Measurements from ENCODE around the gene NXPH1. TPM values are rescaled to one million over a fixed set of nuclear protein-coding genes. Genes with fewer than 3 reads are reported as not detected.

The NXPH1 gene
- total RNA-seq, 2 donors from 2014 or later, result not detected

GRCh38 chr7:8594115-8594514 lies 160.7 kb downstream of the NXPH1 start:
- no peak overlapping the region for H3K27ac Mint-ChIP-seq
- ATAC-seq (replicated peaks in 1 of 2) (no peak), DNase-seq (no peak)
- peaks cover 2% of the 10 kb centered on the region in 2 donors for H3K9me3 Mint-ChIP-seq
- H3K36me3 Mint-ChIP-seq (ENCODE audit: insufficient read depth in 2 of 2), result no peaks in the 10 kb centered on the region
- H3K4me3 Mint-ChIP-seq, result no peak overlapping the region
- H3K4me1 Mint-ChIP-seq (ENCODE audit: low read depth), result no peaks in the 10 kb centered on the region
- no peaks in the 10 kb centered on the region for H3K27me3 Mint-ChIP-seq (ENCODE audit: low read depth)

GRCh38 chr7:8597565-8597964 lies 164.2 kb downstream of the NXPH1 start:
- ATAC-seq (replicated peaks in 1 of 2) (no peak), DNase-seq (no peak)
- Mint-ChIP-seq H3K4me1 (ENCODE audit: low read depth) (no peaks in the 10 kb centered on the region), H3K4me3 (no peak overlapping the region), H3K36me3 (ENCODE audit: insufficient read depth in 2 of 2) (no peaks in the 10 kb centered on the region), H3K27me3 (ENCODE audit: low read depth) (no peaks in the 10 kb centered on the region), H3K9me3 (no peaks in the 10 kb centered on the region), H3K27ac (no peak overlapping the region)

- no peaks in the 10 kb centered on the region for H3K36me3 Mint-ChIP-seq (ENCODE audit: insufficient read depth in 2 of 2)
- no peak for ATAC-seq (replicated peaks in 1 of 2)
- H3K27me3 Mint-ChIP-seq (ENCODE audit: low read depth), result no peaks in the 10 kb centered on the region
- no peak for DNase-seq
- H3K4me1 Mint-ChIP-seq (ENCODE audit: low read depth), result no peaks in the 10 kb centered on the region
- H3K4me3 Mint-ChIP-seq, result no peak overlapping the region
- no peaks in the 10 kb centered on the region for H3K9me3 Mint-ChIP-seq
- no peak overlapping the region for H3K27ac Mint-ChIP-seq
These were observed 167.7 kb downstream of the NXPH1 start for GRCh38 chr7:8601121-8601520.

- H3K9me3 Mint-ChIP-seq, result no peaks in the 10 kb centered on the region
- H3K4me1 Mint-ChIP-seq (ENCODE audit: low read depth), result no peaks in the 10 kb centered on the region
- no peaks in the 10 kb centered on the region for H3K27me3 Mint-ChIP-seq (ENCODE audit: low read depth)
- H3K36me3 Mint-ChIP-seq (ENCODE audit: insufficient read depth in 2 of 2), result no peaks in the 10 kb centered on the region
- DNase-seq, result no peak
- no peak overlapping the region for H3K27ac Mint-ChIP-seq
- H3K4me3 Mint-ChIP-seq, result no peak overlapping the region
- ATAC-seq (replicated peaks in 1 of 2), result no peak
These were observed 171.8 kb downstream of the NXPH1 start for GRCh38 chr7:8605221-8605620.

- Mint-ChIP-seq H3K27ac (no peak overlapping the region), H3K9me3 (peaks cover 0 to 3% of the 10 kb centered on the region in 2 donors)
- ATAC-seq (replicated peaks in 1 of 2), result no peak
These were observed 179.2 kb downstream of the NXPH1 start for GRCh38 chr7:8612584-8612983.

GRCh38 chr7:8613191-8613590 lies 179.8 kb downstream of the NXPH1 start:
- H3K4me1 Mint-ChIP-seq (ENCODE audit: low read depth), result no peaks in the 10 kb centered on the region
- peaks cover 0 to 3% of the 10 kb centered on the region in 2 donors for H3K9me3 Mint-ChIP-seq
- H3K36me3 Mint-ChIP-seq (ENCODE audit: insufficient read depth in 2 of 2), result no peaks in the 10 kb centered on the region
- no peak overlapping the region for H3K4me3 Mint-ChIP-seq
- H3K27me3 Mint-ChIP-seq (ENCODE audit: low read depth), result no peaks in the 10 kb centered on the region
- ATAC-seq (replicated peaks in 1 of 2) (no peak), DNase-seq (no peak)
- H3K27ac Mint-ChIP-seq, result no peak overlapping the region

More at GRCh38 chr7:8612584-8612983, 179.2 kb downstream of the NXPH1 start:
- DNase-seq, result no peak
- H3K4me3 Mint-ChIP-seq, result no peak overlapping the region
- no peaks in the 10 kb centered on the region for H3K36me3 Mint-ChIP-seq (ENCODE audit: insufficient read depth in 2 of 2)
- H3K4me1 Mint-ChIP-seq (ENCODE audit: low read depth), result no peaks in the 10 kb centered on the region
- H3K27me3 Mint-ChIP-seq (ENCODE audit: low read depth), result no peaks in the 10 kb centered on the region

- Mint-ChIP-seq H3K4me3 (no peak overlapping the region), H3K27me3 (ENCODE audit: low read depth) (no peaks in the 10 kb centered on the region), H3K36me3 (ENCODE audit: insufficient read depth in 2 of 2) (no peaks in the 10 kb centered on the region), H3K9me3 (peaks cover 0 to 3% of the 10 kb centered on the region in 2 donors), H3K27ac (no peak overlapping the region), H3K4me1 (ENCODE audit: low read depth) (no peaks in the 10 kb centered on the region)
- DNase-seq (no peak), ATAC-seq (replicated peaks in 1 of 2) (no peak)
These were observed 181.6 kb downstream of the NXPH1 start for GRCh38 chr7:8615019-8615418.

GRCh38 chr7:8618441-8619070 lies 185.1 kb downstream of the NXPH1 start:
- H3K36me3 Mint-ChIP-seq (ENCODE audit: insufficient read depth in 2 of 2), result no peaks in the 10 kb centered on the region
- peaks cover 0 to 3% of the 10 kb centered on the region in 2 donors for H3K9me3 Mint-ChIP-seq
- no peak overlapping the region for H3K4me3 Mint-ChIP-seq

GRCh38 chr7:8620169-8620568 lies 186.8 kb downstream of the NXPH1 start:
- no peak for ATAC-seq (replicated peaks in 1 of 2)
- Mint-ChIP-seq H3K27ac (no peak overlapping the region), H3K4me1 (ENCODE audit: low read depth) (no peaks in the 10 kb centered on the region), H3K4me3 (no peak overlapping the region), H3K9me3 (peaks cover 0 to 3% of the 10 kb centered on the region in 2 donors), H3K27me3 (ENCODE audit: low read depth) (no peaks in the 10 kb centered on the region), H3K36me3 (ENCODE audit: insufficient read depth in 2 of 2) (no peaks in the 10 kb centered on the region)
- DNase-seq, result no peak

More at GRCh38 chr7:8618441-8619070, 185.1 kb downstream of the NXPH1 start:
- Mint-ChIP-seq H3K4me1 (ENCODE audit: low read depth) (no peaks in the 10 kb centered on the region), H3K27ac (no peak overlapping the region), H3K27me3 (ENCODE audit: low read depth) (no peaks in the 10 kb centered on the region)
- DNase-seq (no peak), ATAC-seq (replicated peaks in 1 of 2) (no peak)

GRCh38 chr7:8625612-8626011 lies 192.2 kb downstream of the NXPH1 start:
- Mint-ChIP-seq H3K36me3 (ENCODE audit: insufficient read depth in 2 of 2) (no peaks in the 10 kb centered on the region), H3K4me3 (no peak overlapping the region), H3K27ac (no peak overlapping the region), H3K9me3 (peaks cover 0 to 1% of the 10 kb centered on the region in 2 donors), H3K4me1 (ENCODE audit: low read depth) (no peaks in the 10 kb centered on the region), H3K27me3 (ENCODE audit: low read depth) (no peaks in the 10 kb centered on the region)
- DNase-seq (no peak), ATAC-seq (replicated peaks in 1 of 2) (no peak)

GRCh38 chr7:8627325-8627724 lies 193.9 kb downstream of the NXPH1 start:
- Mint-ChIP-seq H3K4me3 (no peak overlapping the region), H3K36me3 (ENCODE audit: insufficient read depth in 2 of 2) (no peaks in the 10 kb centered on the region), H3K4me1 (ENCODE audit: low read depth) (no peaks in the 10 kb centered on the region), H3K9me3 (peaks cover 0 to 2% of the 10 kb centered on the region in 2 donors), H3K27me3 (ENCODE audit: low read depth) (no peaks in the 10 kb centered on the region), H3K27ac (no peak overlapping the region)
- no peak for ATAC-seq (replicated peaks in 1 of 2)
- no peak for DNase-seq

GRCh38 chr7:8628656-8629055 lies 195.2 kb downstream of the NXPH1 start:
- no peaks in the 10 kb centered on the region for H3K4me1 Mint-ChIP-seq (ENCODE audit: low read depth)
- DNase-seq (no peak), ATAC-seq (replicated peaks in 1 of 2) (no peak)
- peaks cover 0 to 2% of the 10 kb centered on the region in 2 donors for H3K9me3 Mint-ChIP-seq
- no peak overlapping the region for H3K27ac Mint-ChIP-seq
- no peaks in the 10 kb centered on the region for H3K27me3 Mint-ChIP-seq (ENCODE audit: low read depth)
- no peaks in the 10 kb centered on the region for H3K36me3 Mint-ChIP-seq (ENCODE audit: insufficient read depth in 2 of 2)
- no peak overlapping the region for H3K4me3 Mint-ChIP-seq

- ATAC-seq (replicated peaks in 1 of 2), result no peak
- H3K36me3 Mint-ChIP-seq (ENCODE audit: insufficient read depth in 2 of 2), result no peaks in the 10 kb centered on the region
- no peak overlapping the region for H3K4me3 Mint-ChIP-seq
- H3K9me3 Mint-ChIP-seq, result peaks cover 0 to 2% of the 10 kb centered on the region in 2 donors
- no peak overlapping the region for H3K27ac Mint-ChIP-seq
- H3K4me1 Mint-ChIP-seq (ENCODE audit: low read depth), result no peaks in the 10 kb centered on the region
- DNase-seq, result no peak
- no peaks in the 10 kb centered on the region for H3K27me3 Mint-ChIP-seq (ENCODE audit: low read depth)
These were observed 196.1 kb downstream of the NXPH1 start for GRCh38 chr7:8629504-8629903.

GRCh38 chr7:8637322-8637721 lies 203.9 kb downstream of the NXPH1 start:
- ATAC-seq (replicated peaks in 1 of 2), result no peak
- no peak overlapping the region for H3K4me3 Mint-ChIP-seq

More at GRCh38 chr7:8637322-8637721, 203.9 kb downstream of the NXPH1 start:
- no peaks in the 10 kb centered on the region for H3K27me3 Mint-ChIP-seq (ENCODE audit: low read depth)
- no peaks in the 10 kb centered on the region for H3K36me3 Mint-ChIP-seq (ENCODE audit: insufficient read depth in 2 of 2)
- no peaks in the 10 kb centered on the region for H3K4me1 Mint-ChIP-seq (ENCODE audit: low read depth)
- H3K27ac Mint-ChIP-seq, result no peak overlapping the region
- no peaks in the 10 kb centered on the region for H3K9me3 Mint-ChIP-seq
- DNase-seq, result no peak
